ENCODE data around the gene PLXNA2. TPM values are rescaled to one million over a fixed set of nuclear protein-coding genes. Genes with fewer than 3 reads are reported as not detected.
A peak's percentile ranks its signal among the peaks of the same experiment; 100 is the strongest.

The PLXNA2 gene
- total RNA-seq, 2 experiments from 2014 or later = 2.0 to 2.1 TPM

DNA sequence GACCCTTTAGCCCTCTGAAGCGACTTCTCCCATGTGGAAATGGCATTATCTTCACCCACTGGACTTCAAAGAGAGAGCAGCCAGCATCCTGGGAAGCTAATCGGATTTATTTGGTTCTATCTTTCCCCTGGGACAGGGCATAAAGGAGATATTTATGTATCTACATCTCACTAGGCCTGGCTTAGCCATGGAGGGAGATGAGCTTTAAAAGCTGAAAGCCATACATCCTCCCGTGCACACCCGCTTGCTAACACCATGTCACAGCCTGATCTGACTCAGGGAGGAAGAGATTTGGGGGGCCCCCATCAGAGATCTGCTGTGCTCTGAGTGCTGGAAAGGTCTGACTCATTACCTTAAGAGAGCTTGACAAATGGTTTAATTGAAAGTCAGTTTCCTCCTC, 155.9 kb downstream of the PLXNA2 start:
- DNase-seq (no peak), ATAC-seq (ENCODE audit: low read depth) (no peak)
- Mint-ChIP-seq H3K4me1 (peaks cover 17% of the 10 kb centered on the region), H3K4me3 (no peak overlapping the region), H3K36me3 (no peaks in the 10 kb centered on the region), H3K27ac (no peak overlapping the region), H3K27me3 (no peaks in the 10 kb centered on the region), H3K9me3 (no peaks in the 10 kb centered on the region)
- POLR2A ChIA-PET = no interaction called here

DNA sequence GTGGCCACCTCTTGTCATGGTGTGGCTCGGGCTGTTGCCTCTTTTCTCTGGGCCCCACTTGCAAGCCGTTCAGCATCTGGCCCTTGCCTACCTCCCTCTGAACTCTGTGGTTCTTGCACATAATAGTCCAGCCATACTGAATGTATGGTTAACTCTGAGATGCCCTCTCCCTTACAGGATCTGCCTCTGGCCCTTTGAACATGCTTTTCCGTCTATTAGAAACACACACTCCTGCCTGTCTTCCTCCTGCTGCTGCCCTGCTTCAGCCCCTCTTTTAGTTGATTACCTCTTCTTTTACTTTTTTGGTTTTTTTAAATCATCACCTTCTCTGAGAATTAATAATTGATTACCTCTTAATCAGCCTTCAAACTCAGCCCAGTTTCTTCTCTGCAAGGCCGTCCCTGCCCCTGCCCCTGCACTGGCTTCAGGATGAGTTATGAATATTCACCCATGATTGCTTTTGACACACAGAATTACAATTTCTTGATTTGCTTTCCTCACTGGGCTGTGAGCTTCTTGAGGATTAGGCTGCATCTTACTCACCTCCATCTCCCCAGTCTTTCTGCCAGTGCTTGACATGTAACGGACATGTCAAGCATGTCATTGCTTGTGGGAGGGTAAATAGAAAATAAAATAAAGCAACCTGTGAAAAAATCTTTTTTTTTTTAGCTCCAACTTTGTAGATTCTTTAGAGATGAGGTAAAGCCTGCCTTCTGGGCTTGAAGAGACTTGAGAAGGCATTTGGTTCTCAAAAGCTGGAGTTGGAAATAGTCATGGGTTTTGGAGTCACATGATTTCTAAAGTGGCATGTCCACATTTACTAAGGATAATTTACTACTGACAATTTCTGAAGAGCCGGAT, 158.3 kb downstream of the PLXNA2 start:
- peak overlapping the region; percentile 92 for H3K27ac Mint-ChIP-seq
- H3K4me1 Mint-ChIP-seq = peaks cover 17% of the 10 kb centered on the region
- ATAC-seq (ENCODE audit: low read depth) (peak; percentile 9), DNase-seq (no peak)
- H3K27me3 Mint-ChIP-seq = no peaks in the 10 kb centered on the region
- H3K9me3 Mint-ChIP-seq = no peaks in the 10 kb centered on the region
- POLR2A ChIA-PET = interaction anchor here (1.0 kb wide), 1 partner anchor 203 kb away, joined by 6 read pairs; no protein-coding TSS in a partner anchor
- H3K4me3 Mint-ChIP-seq = peak overlapping the region; percentile 85
- no peaks in the 10 kb centered on the region for H3K36me3 Mint-ChIP-seq

DNA sequence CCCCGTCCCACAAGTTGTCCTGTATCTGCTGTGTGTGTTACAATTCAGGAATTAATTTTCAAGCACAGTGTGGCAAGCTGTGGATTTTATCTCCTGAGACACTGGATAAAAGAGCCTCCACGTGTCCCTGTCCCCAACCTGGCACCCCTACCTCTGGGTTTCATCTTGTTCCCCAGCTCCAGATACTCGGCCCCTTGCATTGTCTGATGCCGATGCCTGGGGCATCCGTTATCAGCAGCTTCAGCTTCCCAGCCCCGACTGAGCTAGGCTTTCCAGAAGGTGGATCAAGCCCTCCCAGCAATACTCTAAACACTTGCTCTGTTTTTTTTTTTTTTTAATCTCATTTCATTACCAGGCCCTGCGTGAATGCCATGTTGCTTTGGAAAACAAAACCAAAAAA, 159.4 kb downstream of the PLXNA2 start:
- no peak for DNase-seq
- POLR2A ChIA-PET = interaction anchor here (0.7 kb wide), 1 partner anchor 65 kb away, joined by 5 read pairs; no protein-coding TSS in a partner anchor
- no peak for ATAC-seq (ENCODE audit: low read depth)
- no peak overlapping the region for H3K4me3 Mint-ChIP-seq
- H3K27ac Mint-ChIP-seq = no peak overlapping the region
- H3K36me3 Mint-ChIP-seq = no peaks in the 10 kb centered on the region
- H3K4me1 Mint-ChIP-seq = peaks cover 17% of the 10 kb centered on the region
- no peaks in the 10 kb centered on the region for H3K9me3 Mint-ChIP-seq
- H3K27me3 Mint-ChIP-seq = no peaks in the 10 kb centered on the region

DNA sequence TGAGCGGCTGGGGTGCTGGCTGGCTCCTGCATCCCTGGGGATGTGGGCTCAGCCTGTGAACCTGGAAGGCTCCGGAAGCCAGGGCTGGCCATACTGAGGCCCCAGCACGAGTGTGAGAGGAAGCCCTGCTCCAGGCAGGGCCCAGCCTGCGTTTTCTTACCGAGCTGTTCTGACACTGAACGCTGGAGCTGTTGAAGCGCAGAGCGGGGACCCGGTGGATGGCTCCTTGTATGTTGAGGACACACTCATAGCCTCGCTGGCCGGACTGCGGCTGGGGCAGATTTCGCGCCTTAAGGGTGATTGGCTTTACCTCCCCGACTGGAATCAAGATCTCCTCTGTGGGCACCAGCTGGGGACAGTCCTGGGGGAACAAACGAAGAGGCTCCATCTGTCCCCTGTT, 160.0 kb downstream of the PLXNA2 start:
- DNase-seq (no peak), ATAC-seq (ENCODE audit: low read depth) (no peak)
- no peak overlapping the region for H3K27ac Mint-ChIP-seq
- H3K4me3 Mint-ChIP-seq = no peak overlapping the region
- no peaks in the 10 kb centered on the region for H3K27me3 Mint-ChIP-seq
- POLR2A ChIA-PET = interaction anchor here (0.7 kb wide), 1 partner anchor 64 kb away, joined by 5 read pairs; no protein-coding TSS in a partner anchor
- no peaks in the 10 kb centered on the region for H3K9me3 Mint-ChIP-seq
- H3K4me1 Mint-ChIP-seq = peaks cover 17% of the 10 kb centered on the region
- no peaks in the 10 kb centered on the region for H3K36me3 Mint-ChIP-seq

DNA sequence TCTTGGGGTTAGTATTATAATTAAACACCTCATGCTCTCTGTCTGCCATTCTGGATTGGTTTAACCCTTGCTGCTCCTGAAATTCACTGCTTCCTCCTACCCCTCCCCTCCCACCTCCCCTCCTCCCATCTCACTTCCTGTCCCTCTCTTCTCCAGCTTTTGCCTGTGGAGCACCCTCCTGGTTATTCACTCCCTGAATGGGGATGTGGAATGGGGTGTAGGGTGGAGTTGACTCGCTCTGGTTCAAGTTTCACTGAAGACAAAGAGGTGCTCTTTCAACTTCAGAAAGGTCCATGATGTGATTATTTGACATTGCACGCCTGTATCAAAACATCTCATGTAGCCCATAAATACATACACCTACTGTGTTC, 160.5 kb downstream of the PLXNA2 start:
- no peaks in the 10 kb centered on the region for H3K36me3 Mint-ChIP-seq
- no peaks in the 10 kb centered on the region for H3K27me3 Mint-ChIP-seq
- no peaks in the 10 kb centered on the region for H3K9me3 Mint-ChIP-seq
- DNase-seq (no peak), ATAC-seq (ENCODE audit: low read depth) (no peak)
- H3K4me3 Mint-ChIP-seq = no peak overlapping the region
- no peak overlapping the region for H3K27ac Mint-ChIP-seq
- H3K4me1 Mint-ChIP-seq = peaks cover 17% of the 10 kb centered on the region
- POLR2A ChIA-PET = no interaction called here

DNA sequence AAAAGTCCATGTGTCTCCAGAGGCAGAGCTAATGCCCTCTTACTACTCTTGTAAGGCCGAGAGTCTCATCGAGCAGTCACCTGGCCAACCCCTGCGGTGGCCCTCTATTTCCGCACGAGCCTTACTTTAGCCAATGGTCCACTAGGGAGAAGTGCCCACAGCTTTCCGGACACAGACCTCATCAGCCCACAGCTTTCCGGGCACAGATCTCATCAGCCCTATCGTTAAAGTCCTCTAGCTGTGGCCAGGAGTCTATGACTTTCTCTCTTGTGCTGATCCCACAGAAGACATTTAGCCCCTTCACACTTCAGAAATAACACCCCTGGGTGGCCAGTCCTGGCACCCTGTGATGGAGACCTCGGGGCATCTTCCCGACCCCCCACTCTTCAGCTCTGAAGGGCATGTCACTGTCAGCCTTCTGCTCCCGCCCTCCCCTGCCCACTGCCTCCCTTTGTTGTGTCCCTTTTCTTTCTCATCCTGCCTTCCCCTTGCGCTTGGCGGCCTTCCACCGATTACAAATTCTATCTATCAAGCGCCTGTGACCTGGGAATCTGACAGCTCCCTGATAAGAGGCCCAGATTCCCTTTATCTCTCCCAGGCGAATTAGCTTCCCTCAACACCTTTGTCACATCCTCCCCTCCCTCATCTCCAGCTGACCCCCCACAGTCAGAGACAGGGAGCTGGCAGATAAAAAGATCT, 161.0 kb downstream of the PLXNA2 start:
- H3K9me3 Mint-ChIP-seq = no peaks in the 10 kb centered on the region
- POLR2A ChIA-PET = interaction anchor here (0.6 kb wide), 1 partner anchor 1941 kb away, joined by 3 read pairs; no protein-coding TSS in a partner anchor
- H3K4me3 Mint-ChIP-seq = no peak overlapping the region
- H3K4me1 Mint-ChIP-seq = peaks cover 17% of the 10 kb centered on the region
- no peak for ATAC-seq (ENCODE audit: low read depth)
- DNase-seq = no peak
- H3K36me3 Mint-ChIP-seq = no peaks in the 10 kb centered on the region
- no peak overlapping the region for H3K27ac Mint-ChIP-seq
- no peaks in the 10 kb centered on the region for H3K27me3 Mint-ChIP-seq

DNA sequence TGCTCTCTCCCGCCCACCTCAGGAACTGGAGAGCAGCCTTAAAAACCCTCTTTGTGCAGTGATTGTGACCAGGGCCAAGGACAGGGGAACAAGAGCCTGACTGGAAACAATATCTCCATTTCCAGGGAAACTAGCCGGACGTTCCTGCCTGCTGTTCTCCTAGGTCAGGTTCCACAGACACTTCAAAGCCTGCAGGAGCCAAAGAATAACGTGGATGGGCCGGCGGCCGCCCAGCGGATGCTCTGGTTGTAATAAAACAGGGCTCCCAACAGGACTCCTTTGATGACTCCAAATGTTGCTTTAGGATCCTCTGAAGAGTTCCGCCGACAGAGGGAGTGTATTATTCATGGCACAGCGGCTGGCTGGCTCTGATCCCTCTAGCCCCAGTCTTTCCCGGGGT, 162.2 kb downstream of the PLXNA2 start:
- Mint-ChIP-seq H3K4me3 (no peak overlapping the region), H3K27ac (no peak overlapping the region), H3K4me1 (peaks cover 12% of the 10 kb centered on the region), H3K36me3 (no peaks in the 10 kb centered on the region), H3K27me3 (no peaks in the 10 kb centered on the region), H3K9me3 (no peaks in the 10 kb centered on the region)
- DNase-seq = no peak
- no peak for ATAC-seq (ENCODE audit: low read depth)
- POLR2A ChIA-PET = no interaction called here

DNA sequence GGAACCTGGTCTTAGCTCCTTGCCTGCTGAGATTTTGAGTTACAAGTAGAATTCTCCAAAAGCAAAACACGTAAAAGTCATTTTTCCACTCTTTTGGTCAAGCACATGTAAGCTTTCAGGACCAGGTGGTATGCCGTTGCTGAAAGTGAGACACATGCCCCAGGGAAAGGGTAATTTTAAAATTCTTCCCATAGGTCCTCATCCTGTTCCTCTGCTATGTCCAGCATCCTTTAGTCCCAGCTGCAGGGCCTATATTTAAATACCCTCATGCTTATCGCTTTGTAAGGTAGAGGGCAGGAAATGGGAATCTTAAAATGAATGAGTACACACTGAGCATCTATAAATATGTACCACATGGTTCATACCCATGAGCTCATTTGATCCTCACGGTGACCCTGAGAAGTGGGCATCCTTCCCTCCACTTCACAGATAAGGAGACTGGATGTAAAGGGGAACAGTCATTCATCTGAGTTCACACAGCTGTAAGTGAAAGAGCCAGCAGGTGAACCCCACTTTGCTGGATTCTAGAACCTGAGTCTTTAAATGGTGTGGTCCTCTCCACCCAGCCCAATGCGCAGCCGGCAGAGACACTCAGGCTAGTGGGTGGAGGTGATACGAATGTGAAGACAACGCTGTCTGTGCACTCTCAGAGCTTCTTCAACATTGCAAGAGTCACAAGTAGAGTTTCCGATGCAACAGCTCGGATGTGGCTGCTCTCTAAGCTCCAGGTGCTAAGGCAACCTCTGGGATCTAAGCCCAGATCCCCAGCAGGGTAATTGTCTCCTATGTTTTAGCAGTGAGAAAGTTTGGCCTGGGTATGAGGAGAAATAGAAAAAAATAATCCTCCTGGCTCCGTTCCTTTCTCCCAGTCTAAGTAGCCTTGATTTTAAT, 163.5 kb downstream of the PLXNA2 start:
- POLR2A ChIA-PET = interaction anchor here (1.3 kb wide), 1 partner anchor 12 kb away, joined by 3 read pairs; no protein-coding TSS in a partner anchor
- no peak for ATAC-seq (ENCODE audit: low read depth)
- H3K27ac Mint-ChIP-seq = no peak overlapping the region

DNA sequence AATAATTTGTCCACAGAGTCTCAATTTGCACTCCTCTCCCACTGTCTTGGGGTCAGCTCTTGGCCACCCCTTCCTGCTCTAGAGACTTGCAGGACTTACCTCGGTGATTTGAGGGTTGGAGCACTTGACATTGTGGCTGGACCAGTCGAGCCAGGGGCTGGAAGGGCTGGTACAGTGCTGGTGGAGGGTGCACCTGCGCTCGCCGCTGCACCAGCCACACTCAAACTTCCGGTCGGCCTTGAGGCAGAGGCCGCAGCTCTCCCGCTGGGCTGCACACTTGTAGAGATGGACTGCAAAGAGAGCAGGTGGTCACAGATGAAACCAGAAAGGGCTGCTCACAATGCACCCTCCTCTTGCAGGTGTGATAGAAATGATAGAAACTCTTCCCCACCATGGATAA, 165.0 kb downstream of the PLXNA2 start:
- POLR2A ChIA-PET = no interaction called here
- DNase-seq (no peak), ATAC-seq (ENCODE audit: low read depth) (no peak)
- Mint-ChIP-seq H3K4me1 (no peaks in the 10 kb centered on the region), H3K27ac (no peak overlapping the region), H3K27me3 (peaks cover 3% of the 10 kb centered on the region), H3K36me3 (no peaks in the 10 kb centered on the region), H3K4me3 (no peak overlapping the region), H3K9me3 (no peaks in the 10 kb centered on the region)

More for the DNA sequence above, 163.5 kb downstream of the PLXNA2 start:
- no peak overlapping the region for H3K4me3 Mint-ChIP-seq
- no peaks in the 10 kb centered on the region for H3K9me3 Mint-ChIP-seq
- DNase-seq = no peak
- H3K27me3 Mint-ChIP-seq = no peaks in the 10 kb centered on the region
- peaks cover under 1% of the 10 kb centered on the region for H3K4me1 Mint-ChIP-seq
- H3K36me3 Mint-ChIP-seq = no peaks in the 10 kb centered on the region

DNA sequence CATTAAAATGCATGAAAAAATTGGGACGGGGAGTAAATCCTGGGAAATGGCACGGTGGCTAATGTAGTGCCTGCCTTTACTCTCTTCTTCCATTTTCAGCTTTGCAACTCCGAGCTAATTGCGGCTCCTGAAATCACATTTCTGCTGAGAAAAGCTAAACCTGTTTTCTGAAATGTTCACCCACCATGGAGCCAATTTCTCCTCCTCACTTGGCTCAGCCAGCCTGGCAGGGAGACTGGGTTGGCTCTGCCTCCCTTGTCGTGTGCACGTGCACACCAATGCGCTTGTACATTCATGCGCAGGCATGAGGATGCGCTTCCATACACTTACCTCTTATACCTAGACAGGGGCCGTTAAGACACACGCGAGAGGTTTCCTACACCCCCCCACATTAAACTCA, 165.4 kb downstream of the PLXNA2 start:
- H3K27me3 Mint-ChIP-seq = peaks cover 3% of the 10 kb centered on the region
- DNase-seq (no peak), ATAC-seq (ENCODE audit: low read depth) (no peak)
- POLR2A ChIA-PET = no interaction called here
- H3K9me3 Mint-ChIP-seq = no peaks in the 10 kb centered on the region
- no peak overlapping the region for H3K27ac Mint-ChIP-seq
- H3K36me3 Mint-ChIP-seq = no peaks in the 10 kb centered on the region
- no peaks in the 10 kb centered on the region for H3K4me1 Mint-ChIP-seq
- no peak overlapping the region for H3K4me3 Mint-ChIP-seq

DNA sequence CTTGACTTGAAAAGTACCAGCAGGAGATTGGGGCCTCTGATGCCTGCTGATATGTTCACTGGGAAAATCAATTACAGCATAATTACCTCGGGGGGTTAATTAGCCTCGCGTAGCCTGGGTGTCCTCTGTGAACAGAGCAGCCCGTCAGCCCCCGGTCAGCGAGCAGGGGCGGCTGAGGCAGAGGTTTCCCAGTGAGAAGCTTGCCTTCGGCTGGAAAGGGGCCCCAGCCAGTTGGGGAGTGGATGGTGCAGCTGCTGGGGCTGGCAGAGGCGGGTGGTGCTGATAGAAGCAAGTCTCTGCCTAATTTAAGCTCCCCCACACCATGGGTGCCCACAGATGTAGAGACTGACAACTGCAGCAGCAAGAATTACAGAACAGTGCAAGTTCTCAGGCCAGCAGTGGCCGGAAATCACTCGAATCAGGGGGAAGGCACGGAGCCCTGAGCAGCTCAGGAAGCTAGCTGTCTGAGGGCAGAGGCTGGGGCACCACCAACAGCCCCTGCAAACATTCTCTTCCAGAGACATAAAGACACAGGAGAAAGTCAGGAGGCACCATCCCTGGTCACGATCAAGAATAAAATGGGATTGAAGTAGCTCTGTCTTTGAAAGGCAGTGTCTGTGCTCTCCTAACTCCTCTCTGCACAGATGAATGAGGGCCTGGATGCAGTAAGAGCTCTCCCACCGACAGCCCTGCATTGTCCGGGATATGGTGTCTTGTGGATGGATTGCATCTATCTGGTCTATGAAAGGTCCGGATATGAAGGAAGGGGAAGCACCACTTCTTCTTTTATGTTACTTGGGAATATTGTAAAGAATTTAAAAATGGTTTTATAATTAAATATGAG, 166.7 kb downstream of the PLXNA2 start:
- no peaks in the 10 kb centered on the region for H3K9me3 Mint-ChIP-seq
- ATAC-seq (ENCODE audit: low read depth) (no peak), DNase-seq (no peak)
- H3K27ac Mint-ChIP-seq = no peak overlapping the region
- H3K36me3 Mint-ChIP-seq = no peaks in the 10 kb centered on the region
- POLR2A ChIA-PET = no interaction called here
- H3K27me3 Mint-ChIP-seq = peaks cover 3% of the 10 kb centered on the region
- H3K4me3 Mint-ChIP-seq = no peak overlapping the region
- no peaks in the 10 kb centered on the region for H3K4me1 Mint-ChIP-seq

DNA sequence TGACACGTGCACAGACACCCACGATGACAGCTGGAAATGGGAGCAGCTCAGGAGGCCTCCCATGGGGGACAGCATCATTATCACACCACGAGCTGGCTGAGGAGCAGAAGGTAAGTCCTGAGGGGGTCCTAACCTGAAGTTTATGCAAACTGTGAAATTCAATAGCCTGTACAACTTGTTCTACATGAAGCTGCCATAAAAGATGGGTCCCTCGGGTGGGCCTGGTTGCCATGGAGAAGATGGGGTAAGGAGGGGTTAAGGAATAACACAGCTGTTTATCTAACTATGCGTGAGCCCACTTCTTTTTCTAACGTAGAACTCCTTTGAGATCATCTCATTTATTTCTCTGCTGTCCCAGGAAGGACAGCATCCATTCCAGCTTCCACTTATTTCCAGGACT, 169.8 kb downstream of the PLXNA2 start:
- POLR2A ChIA-PET = no interaction called here
- DNase-seq (no peak), ATAC-seq (ENCODE audit: low read depth) (no peak)
- Mint-ChIP-seq H3K27ac (no peak overlapping the region), H3K27me3 (peaks cover 3% of the 10 kb centered on the region), H3K36me3 (no peaks in the 10 kb centered on the region), H3K4me1 (no peaks in the 10 kb centered on the region), H3K9me3 (no peaks in the 10 kb centered on the region), H3K4me3 (no peak overlapping the region)
